NCI-H146 treated with DMSO at 0.1 percent for 48 hours (cell line): Measurements from ENCODE around the gene ZFYVE9.
"Not testable (repeated sequence)": the region's sequence is repeated elsewhere in the genome, so short reads cannot be mapped to it uniquely, and the experiment has no call there.

ENCODE experiments used
- DNase-seq: peaks from one replicate; lab custom pipeline; 2025; ENCODE audit not compliant: unreplicated experiment; lab: John Stamatoyannopoulos, UW

Gene ZFYVE9

DNA sequence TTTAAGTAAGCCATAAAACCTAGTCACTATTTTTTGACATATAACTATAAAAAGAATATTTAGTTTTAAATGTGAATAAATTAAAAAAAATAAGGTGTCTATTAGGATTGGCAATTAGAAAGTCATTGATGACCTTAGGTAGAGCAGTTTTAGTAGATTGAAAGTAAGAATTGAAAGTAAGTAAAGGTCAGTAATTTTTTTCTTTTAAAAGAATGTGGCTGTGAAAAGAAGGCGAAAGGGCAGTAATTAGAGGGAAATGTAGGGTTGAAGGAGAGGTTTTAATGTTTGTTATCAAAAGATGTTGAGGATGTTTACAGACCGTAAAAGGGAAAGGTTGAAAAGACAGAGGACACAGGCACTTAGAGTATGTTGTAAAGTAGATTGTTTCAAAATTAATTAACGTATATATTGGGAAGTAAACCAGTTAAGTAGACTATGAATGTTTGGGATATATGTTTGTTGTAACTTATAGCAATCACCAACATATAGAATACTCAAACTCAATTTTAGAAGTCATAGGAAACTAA, 41.0 kb downstream of the ZFYVE9 start:
- no peak for DNase-seq

DNA sequence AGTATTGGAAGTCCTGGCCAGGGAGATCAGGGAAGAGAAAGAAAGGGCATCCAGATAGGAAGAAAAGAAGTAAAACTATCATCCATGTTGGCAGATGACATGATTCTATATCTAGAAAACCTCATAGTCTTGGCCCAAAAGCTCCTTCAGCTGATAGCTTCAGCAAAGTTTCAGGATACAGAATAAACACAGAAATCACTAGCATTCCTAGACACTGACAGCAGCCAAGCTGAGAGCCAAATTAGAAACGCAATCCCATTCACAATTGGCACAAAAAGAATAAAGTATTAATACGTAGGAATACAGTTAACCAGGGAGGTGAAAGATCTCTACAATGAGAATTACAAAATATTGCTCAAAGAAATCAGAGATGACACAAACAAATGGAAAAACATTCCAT, 44.6 kb downstream of the ZFYVE9 start:
- DNase-seq: no peak

DNA sequence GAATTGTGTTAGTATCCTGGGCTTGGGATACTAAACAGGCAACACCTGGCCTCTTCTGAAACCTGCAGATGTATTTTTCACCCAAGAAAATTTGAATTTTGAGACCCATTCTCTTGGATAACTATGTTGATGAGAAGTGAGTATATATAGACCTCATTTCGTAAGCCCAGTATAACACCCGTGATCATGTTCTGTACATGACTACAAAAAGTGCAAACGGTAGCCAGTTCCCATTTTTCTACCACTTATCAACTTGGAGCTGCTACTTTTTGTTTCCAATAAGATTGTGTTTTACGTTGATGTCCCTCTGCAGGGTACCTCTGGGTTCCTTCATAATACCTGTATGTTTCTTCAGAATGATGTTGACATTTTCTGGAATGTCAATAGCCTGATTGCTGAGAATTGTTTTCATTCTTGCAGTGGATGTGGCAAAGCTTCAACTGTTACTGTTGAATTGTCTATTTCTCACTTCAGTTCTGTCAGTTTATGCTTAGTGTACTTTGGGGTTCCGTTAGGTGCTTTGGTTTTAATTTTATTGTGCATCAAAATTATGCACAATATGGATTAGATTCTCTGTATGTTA, 48.1 kb downstream of the ZFYVE9 start:
- DNase-seq: no peak

DNA sequence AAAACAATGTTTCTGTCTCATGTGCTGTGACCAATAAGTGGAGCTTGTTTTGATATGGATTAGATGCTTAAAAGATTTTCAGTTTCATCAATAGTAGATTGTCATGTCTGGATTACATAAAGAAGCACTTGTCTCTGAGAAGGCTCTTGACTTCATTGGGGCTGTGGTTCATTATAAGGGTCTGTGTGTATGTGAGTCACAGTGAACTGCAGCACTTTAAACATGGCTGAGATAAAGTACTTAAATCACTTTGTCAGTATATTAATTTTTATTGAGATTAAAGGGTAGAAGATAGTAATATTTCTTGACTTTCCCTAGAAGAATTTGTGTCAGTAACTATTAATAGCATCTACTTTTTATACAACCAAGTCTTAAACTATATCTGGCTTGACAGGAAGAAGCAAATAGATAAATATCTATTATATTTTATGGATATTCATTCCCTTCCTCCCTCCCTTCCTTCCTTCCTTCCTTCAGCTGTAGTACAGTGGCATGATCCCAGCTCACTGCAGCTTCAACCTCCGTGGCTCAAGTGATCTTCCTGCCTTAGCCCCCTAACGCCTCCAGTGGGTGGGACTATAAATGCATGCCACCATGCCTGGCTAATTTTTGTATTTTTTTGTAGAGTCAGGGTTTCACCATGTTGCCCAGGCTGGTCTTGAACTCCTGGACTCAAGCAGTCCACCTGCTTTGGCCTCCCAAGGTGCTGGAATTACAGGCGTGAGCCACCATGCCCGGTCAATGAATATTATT, 48.8 kb downstream of the ZFYVE9 start:
- DNase-seq: no peak

DNA sequence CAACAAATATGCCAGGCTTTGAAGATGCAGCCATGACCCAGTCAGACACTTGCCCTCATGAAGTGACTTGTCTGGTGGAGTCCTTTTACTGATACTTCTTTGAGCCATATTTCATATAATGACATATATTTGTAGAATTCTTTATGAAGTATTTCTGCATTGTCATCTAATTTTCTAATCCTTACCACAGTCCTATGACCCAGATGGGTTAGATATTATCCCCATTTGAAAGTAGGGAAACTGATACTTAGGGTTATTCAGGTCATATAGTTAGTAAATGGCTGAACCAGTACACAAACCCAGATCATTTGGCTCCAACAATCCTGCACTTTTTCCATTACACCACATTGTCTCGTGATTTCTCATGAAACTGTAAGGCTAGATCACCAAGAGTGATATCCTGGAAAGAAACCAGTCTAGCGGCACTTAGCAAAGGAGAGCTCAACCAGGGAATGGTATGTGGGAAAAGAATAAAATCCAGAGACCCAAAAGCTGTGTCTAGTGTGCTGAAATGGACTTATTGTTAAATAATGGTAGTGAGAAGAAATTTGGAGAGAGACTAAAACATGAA, 49.6 kb downstream of the ZFYVE9 start:
- no peak for DNase-seq

DNA sequence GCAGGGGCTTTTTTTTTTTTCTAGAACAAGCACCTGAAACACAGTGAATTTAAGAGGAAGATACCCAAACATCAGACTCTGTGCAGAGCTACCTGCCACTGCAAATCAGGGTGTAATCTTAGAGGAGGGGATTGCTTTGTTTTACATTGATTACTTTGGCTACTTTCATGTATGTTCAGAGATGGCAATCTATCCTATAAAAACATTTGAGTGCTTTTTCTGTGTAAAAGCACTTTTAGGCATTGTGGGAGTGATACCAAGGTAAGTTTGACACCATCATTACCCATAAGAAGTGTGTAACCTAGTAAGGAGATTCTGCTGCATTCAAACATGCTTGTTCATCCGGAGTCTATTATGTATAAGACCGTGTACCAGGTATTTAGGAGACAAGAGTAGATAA, 50.1 kb downstream of the ZFYVE9 start:
- DNase-seq: no peak

DNA sequence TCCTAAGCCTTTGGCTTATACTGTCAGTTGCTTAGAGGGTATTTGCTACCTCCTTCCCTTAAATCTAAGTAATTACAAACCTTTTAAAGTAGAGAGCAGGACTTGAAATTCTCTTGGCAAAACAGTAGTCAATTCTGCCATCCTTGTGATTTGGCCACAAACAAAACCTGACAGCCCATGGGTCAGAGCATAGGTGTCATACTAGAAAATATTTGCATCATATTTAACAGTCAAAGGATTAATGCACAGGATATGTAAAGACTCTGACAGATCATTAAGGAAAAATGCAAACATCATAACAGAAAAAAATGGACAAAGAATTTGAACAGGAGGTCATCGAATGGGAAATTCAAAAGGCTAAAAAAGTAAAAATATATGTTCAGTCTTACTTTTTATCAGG, 50.5 kb downstream of the ZFYVE9 start:
- no peak for DNase-seq

DNA sequence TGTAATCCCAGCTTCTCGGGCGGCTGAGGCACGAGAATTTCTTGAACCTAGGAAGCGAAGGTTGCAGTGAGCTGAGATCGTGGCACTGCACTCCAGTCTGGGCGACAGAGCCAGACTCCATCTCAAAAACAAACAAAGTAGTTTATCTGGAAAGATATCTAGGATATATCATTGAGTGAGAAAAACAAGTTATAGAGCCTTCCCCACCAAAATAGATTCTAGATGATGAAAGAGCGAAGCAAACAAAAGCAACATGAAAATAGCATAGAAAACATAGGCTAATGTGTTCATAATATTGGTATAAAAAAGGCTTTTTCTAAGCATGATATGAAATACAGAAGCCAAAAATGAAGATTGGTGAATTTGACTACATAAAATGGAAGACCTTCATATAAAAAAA, 52.1 kb downstream of the ZFYVE9 start:
- no peak for DNase-seq

DNA sequence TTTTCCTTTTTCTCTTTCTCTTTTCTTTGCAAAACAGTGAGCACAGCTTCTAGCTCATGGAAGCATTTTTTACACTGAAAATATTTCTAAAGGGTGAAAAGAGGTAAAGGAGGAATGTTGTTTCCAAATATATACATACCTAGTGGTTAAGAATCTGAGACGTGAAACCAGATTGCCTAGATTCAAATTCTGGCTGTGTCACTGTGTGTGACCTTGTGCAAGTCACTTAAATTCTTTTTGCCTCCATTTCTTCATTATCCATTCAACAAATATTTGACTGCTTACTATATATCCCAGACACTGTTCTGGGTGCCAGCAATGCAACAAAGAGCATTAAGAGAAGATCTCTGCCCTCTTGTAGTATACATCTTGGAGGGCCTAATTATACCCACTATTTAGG, 53.3 kb downstream of the ZFYVE9 start:
- no peak for DNase-seq

DNA sequence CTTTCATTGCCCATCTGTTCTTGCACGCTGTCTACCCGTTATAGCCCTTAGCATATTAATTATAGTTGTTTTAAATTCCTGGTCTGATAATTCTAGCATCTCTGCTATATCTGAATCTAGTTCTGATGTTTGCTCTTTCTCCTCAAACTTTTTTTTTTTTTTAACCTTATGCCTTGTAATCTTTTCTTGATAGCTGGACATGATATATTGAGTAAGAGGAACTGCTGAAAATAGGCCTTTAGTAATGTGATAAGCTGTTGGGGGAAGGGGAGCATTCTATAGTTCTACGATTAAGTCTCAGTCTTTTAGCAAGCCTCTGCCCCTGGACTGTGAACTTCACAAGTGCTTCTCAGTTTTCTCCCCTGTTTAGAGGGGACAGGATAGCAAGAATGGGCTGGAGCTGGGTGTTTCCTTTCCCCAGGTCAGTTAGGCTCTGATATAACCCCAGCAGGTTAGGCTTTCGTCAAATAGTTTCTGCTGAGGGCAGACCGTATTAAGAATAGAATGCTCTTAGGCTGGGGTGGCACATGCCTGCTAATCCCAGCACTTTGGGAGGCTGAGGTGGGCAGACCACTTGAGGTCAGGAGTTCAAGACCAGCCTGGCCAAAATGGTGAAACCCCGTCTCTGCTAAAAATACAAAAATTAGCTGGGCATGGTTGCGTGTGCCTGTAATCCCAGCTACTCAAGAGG, 62.2 kb downstream of the ZFYVE9 start:
- no peak for DNase-seq

DNA sequence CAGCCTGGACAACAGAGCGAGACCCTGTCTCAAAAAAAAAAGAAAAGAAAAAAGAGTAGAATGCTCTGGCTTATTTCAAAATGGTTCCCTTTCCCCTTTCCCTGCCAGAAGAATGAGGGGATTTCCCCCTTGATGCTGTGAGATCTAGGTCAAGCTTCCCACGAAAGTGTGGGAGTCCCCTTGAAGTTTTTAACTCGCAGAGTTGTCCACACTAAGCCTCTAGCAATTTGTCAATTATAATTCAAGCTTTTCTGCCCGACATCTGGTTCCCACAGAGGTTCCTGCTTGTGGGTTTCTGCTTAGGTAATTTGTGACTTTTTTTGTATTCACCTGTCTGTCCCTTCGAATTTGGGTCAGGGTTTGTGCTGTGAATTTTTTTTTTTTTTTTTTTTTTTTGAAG, 62.8 kb downstream of the ZFYVE9 start:
- no peak for DNase-seq

DNA sequence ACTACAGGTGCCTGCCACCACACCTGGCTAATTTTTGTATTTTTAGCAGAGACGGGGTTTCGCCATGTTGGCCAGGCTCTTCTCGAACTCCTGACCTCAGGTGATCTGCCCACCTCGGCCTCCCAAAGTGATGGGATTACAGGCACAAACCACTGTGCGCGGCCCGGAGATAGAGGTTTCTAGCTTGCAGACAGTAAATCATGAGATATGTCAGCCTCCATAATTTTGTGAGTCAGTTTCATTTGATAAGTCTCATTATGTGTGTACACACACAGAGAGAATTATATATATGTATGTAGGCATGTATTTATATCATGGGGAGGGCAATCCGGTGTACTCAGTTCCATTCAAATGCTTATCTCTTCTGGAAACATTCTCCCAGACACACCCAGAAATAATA, 64.8 kb downstream of the ZFYVE9 start:
- DNase-seq: not testable (repeated sequence)

DNA sequence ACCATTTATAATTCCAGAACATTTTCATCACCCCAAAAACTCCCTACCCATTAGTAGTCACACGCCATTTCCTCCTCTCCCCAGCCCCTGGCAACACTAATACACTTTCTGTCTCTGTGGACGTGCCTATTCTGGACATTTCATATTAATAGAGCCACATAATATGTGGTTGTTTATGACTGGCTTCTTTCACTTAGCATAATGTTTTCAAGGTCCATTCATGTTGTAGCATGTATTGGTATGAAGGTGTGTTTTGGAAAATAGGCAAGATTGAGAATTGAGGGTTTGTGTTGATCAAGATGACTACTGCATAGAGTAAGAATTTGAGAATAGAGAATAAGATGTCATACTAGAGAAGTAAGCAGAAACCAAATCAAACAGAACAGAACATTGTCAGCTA, 67.5 kb downstream of the ZFYVE9 start:
- DNase-seq: no peak

DNA sequence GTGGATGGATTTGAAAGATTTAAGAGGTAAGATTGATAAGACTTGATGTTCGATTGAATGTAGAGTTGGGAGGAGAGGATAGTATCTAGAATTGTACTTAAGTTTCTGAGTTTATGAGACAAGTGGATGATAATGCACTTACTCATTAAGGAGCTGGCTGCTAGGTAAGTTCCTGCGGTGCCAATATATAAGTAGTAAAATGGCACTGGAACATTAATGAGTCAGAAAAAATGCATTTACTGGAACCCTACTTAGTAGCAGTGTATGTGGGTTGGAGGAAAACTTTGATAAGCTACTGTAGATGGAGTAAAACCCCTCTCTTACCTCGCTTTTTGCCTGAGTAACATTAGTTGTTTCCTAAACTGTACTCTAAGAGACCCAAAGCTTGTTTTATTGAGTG, 68.2 kb downstream of the ZFYVE9 start:
- no peak for DNase-seq

DNA sequence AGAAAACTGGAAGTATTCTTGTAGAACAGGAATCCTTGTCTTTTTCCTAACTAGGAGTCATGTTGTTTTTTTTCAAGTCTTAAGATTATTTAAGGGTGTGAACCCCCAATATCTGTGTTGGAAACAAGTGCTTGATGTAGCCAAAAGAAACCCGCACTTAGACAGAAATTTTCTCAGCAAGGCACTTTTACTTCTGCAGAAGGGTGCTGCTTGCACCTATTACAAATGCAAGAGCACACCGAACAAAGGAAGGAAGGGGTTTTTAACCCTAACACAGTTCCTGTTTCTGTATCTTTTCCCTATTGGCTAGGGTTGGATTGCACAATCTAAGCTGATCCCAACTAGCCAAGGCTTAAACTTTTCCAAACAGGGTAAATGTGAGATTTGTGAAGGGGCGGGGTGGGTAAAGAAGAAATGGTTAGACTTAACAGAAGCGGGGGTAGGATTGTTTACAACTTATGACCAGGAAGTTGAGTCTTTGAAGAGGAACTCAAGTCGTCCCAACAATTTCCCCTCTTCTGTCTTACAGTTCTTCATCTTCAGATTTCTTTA, 75.1 kb downstream of the ZFYVE9 start:
- no peak for DNase-seq

DNA sequence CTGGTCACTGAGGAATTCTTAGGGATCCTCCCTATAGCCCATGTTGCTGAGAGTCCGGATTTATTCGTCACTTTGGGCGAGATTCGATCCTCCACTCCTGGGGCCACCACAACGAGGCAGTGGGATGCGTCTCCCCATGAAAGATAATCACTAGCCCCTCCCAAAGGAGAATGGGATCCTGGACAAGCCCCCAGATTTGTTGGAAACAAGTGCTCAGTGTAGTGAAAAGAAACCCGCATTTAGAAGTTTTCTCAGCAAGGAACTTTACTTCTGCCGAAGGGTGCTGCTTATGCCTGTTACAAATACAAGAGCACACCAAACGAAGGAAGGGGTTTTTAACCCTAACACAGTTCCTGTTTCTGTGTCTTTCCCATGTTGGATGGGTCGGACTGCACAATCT, 83.3 kb downstream of the ZFYVE9 start:
- no peak for DNase-seq

DNA sequence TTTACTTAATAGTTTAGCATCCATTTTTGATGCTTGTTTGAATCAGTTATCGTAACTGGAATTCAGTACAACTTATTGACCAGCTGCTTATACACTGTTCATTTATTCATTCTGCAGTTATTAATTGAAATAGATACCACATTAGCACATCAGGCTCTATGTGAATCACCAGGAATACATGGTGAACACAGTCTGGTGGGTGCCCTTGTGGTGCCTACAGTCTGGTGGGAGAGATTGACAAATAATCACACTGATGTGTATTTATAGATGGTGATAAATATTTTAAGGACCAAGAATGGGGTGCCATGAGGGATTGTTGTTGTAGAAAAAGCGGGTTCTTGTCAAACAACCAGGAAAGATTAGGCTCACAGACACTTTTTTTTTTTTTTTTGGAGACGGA, 87.6 kb downstream of the ZFYVE9 start:
- DNase-seq: no peak

DNA sequence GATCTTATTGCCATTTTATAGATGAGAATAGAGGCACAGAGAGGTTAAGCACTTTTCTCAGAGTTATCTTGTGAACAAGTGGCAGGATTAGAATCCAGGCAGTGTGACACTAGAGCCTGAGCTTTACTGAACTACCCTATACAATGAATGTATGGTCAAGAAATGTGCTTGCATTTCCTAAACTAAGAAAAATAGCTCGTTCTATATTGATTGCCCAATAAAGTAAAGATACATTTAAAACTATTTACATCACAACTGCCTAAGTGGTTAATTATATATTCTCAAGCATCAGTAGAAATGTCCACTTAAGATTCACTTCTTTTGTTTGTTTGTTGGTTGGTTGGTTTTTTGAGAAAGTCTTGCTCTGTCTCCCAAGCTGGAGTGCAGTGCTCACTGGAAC, 91.6 kb downstream of the ZFYVE9 start:
- DNase-seq: no peak

DNA sequence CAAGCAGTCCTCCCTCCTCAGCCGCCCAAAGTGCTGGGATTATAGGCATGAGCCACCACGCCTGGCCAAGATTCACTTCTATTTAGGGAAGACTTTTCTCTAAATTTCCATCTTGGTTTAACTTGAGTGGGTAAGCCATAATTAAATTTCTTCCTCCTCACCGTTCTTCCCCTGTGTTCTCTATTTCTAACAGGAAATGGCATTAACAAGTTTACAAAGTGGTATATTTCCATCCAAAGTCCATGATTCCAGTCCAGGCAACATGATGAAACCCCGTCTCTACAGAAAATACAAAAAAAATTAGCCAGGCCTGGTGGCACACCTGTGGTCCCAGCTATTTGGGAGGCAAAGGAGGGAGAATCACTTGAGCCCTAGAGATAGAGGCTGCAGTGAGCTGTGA, 92.1 kb downstream of the ZFYVE9 start:
- DNase-seq: no peak

DNA sequence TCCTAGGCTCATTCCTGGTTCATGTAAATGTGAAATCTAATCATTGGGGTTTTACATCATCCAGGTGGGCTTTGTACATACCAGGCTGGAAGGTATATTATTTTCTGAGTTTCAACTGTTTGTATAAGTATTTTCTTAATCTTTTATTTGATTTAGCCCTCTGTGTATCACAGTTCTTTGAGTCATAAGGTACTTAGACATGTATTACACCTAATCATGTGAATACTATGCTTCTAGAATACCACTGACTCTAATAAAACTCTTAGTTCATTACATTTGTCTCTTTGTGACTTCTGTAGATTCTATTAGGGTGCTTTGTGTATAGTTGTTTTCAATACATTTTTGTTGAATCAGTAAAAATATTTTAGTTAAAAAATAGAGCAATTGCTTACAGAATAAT, 92.8 kb downstream of the ZFYVE9 start:
- no peak for DNase-seq

DNA sequence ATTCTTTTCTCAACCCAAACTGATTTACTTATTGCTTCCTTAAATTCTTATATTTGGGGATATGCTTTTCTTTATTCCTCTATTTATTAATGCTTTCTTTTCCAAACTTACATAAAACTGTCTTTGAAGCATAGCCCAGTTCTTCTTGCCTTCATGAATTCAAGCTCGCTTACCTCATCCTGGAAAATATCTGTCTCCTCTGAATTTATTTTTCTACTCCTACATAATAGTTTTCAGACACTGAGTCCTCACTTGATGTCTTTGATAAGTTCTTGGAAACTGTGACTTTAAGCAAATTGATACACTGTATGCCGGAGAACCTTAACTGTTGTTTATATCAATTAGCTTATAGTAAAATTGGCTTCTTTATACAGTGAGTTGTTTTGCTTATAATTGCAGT, 93.8 kb downstream of the ZFYVE9 start:
- no peak for DNase-seq

DNA sequence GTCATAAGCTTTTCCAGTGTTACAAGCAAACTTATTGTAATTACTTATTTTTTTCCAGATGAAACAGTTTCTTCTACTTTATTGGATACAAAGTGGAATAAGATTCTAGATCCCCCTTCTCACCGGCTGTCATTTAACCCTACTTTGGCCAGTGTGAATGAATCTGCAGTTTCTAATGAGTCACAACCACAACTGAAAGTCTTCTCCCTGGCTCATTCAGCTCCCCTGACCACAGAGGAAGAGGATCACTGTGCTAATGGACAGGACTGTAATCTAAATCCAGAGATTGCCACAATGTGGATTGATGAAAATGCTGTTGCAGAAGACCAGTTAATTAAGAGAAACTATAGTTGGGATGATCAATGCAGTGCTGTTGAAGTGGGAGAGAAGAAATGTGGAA, 95.5 kb downstream of the ZFYVE9 start:
- no peak for DNase-seq
